NCI-H345 treated with DMSO at 0.1 percent for 48 hours (cell line): Measurements from ENCODE around the gene CRYBA4.
"Not testable (repeated sequence)": the region's sequence is repeated elsewhere in the genome, so short reads cannot be mapped to it uniquely, and the experiment has no call there.

ENCODE experiments used
- DNase-seq: peaks from one replicate; lab custom pipeline; 2025; ENCODE audit not compliant: unreplicated experiment; lab: John Stamatoyannopoulos, UW

CRYBA4 gene

GRCh38 chr22:26593763-26594162, 28.0 kb upstream of the CRYBA4 start:
- DNase-seq, result no peak

GRCh38 chr22:26597026-26597425, 24.7 kb upstream of the CRYBA4 start:
- DNase-seq, result no peak

GRCh38 chr22:26597480-26597879, 24.3 kb upstream of the CRYBA4 start:
- DNase-seq, result no peak

- DNase-seq, result peak; percentile 4
Measured at GRCh38 chr22:26599505-26599904, 22.3 kb upstream of the CRYBA4 start.

GRCh38 chr22:26601726-26602125, 20.0 kb upstream of the CRYBA4 start:
- DNase-seq, result no peak

GRCh38 chr22:26602127-26602526, 19.6 kb upstream of the CRYBA4 start:
- no peak for DNase-seq

- DNase-seq, result no peak
Measured at GRCh38 chr22:26604368-26604767, 17.4 kb upstream of the CRYBA4 start.

GRCh38 chr22:26606611-26607010, 15.2 kb upstream of the CRYBA4 start:
- no peak for DNase-seq

GRCh38 chr22:26608129-26608528, 13.6 kb upstream of the CRYBA4 start:
- no peak for DNase-seq

GRCh38 chr22:26609287-26609686, 12.5 kb upstream of the CRYBA4 start:
- DNase-seq, result no peak

- DNase-seq, result no peak
Measured at GRCh38 chr22:26610072-26610958, 11.4 kb upstream of the CRYBA4 start.

GRCh38 chr22:26610996-26611395, 10.8 kb upstream of the CRYBA4 start:
- DNase-seq, result no peak

GRCh38 chr22:26612652-26613051, 9.1 kb upstream of the CRYBA4 start:
- DNase-seq, result no peak

GRCh38 chr22:26613753-26614152, 8.0 kb upstream of the CRYBA4 start:
- DNase-seq, result not testable (repeated sequence)

- no peak for DNase-seq
Measured at GRCh38 chr22:26614322-26614721, 7.4 kb upstream of the CRYBA4 start.

GRCh38 chr22:26615149-26615548, 6.6 kb upstream of the CRYBA4 start:
- no peak for DNase-seq

GRCh38 chr22:26615830-26616435, 5.8 kb upstream of the CRYBA4 start:
- no peak for DNase-seq

- DNase-seq, result no peak
Measured at GRCh38 chr22:26616650-26617049, 5.1 kb upstream of the CRYBA4 start.

- no peak for DNase-seq
Measured at GRCh38 chr22:26617271-26618199, 4.2 kb upstream of the CRYBA4 start, which contains the start of gene CRYBB1. CRYBB1 (minus strand) TSS chr22:26618027; CDS start chr22:26616319, 1,708 bp downstream.

- no peak for DNase-seq
Measured at GRCh38 chr22:26618455-26618854, 3.3 kb upstream of the CRYBA4 start.

GRCh38 chr22:26619510-26619909, 2.3 kb upstream of the CRYBA4 start:
- DNase-seq, result no peak
